Panc1 (cell line): Measurements from ENCODE around the gene LAMA5.

Experiments
- CTCF ChIP-seq: fragments of 450-650 bp; IDR thresholded peaks from 2 replicates; pipeline ENCODE4 v1.5.1; 2017; ENCODE audit warnings: mild to moderate bottlenecking
- POLR2AphosphoS5 ChIP-seq: IDR thresholded peaks from 2 replicates; pipeline ENCODE4 v1.6.1; 2012; ENCODE audit warnings: mild to moderate bottlenecking, low read depth, low read length, moderate library complexity
- TCF7L2 ChIP-seq: IDR thresholded peaks from 2 replicates; pipeline ENCODE4 v1.6.1; 2011; ENCODE audit warnings: mild to moderate bottlenecking, low read depth, low read length, inconsistent platforms

DNA sequence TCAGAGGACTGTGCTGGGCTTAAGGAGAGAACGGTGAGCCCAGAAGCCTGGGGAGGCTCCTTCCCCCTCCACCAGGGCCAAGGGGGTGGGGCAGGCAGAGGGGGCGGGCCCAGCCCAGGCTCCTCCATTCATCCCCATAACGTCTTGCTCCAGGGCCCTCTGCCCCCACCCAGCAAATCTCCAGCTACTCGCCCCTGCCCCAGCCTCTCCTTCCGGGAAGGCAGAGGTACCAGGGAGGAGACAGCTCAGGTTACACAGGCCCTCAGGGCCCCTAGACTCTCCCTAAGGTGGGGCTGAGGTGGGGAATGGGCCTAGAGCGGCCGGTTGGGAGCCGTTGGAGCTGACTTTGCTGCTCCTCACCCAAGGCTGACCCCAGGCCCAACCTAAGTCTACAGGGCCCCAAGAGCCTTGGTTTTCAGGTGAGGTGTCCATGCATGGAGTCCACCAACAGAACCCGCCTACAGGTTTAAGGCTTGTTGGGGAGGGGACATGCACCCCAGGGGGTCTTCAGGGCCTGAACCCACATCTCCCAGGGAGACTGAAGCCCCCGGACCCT is 1.2 kb downstream of the LAMA5 start:
- no peak for TF ChIP-seq CTCF
- TF ChIP-seq POLR2AphosphoS5: no peak; the same call in none of the 2 replicates
- no peak for TF ChIP-seq TCF7L2
